DND-41 (cell line): ENCODE results near the gene PKHD1.
"Not testable (repeated sequence)": the region's sequence is repeated elsewhere in the genome, so short reads cannot be mapped to it uniquely, and the experiment has no call there.

Experiments used
- ATAC-seq: fragments of 200-7000 bp; cut with Tn5 transposase; 3 replicates; pipeline ENCODE4 v1.9.1; 2021; ENCODE audit warnings: low read depth; ENCODE audit not compliant: insufficient read depth
- DNase-seq: peaks from one replicate; pipeline ENCODE4 v3.0.0-alpha.2; 2020
- H2AFZ ChIP-seq: 2 replicates; pipeline ENCODE4 v1.6.0; 2012; ENCODE audit warnings: low read depth, low read length
- H3K27ac ChIP-seq: 2 replicates; pipeline ENCODE4 v1.5.1; 2012; ENCODE audit warnings: low read length, inconsistent platforms
- H3K27me3 ChIP-seq: fragments of 200-600 bp; sonication (generic); 2 replicates; pipeline ENCODE4 v1.6.0; 2012; ENCODE audit warnings: low read length, mild to moderate bottlenecking, inconsistent platforms; ENCODE audit not compliant: insufficient read depth, poor library complexity
- H3K36me3 ChIP-seq: 2 replicates; pipeline ENCODE4 v1.5.1; 2012; ENCODE audit warnings: low read length, inconsistent platforms; ENCODE audit not compliant: insufficient read depth
- H3K4me1 ChIP-seq: 2 replicates; pipeline ENCODE4 v1.5.1; 2012; ENCODE audit warnings: mild to moderate bottlenecking, low read length; ENCODE audit not compliant: insufficient read depth
- H3K4me2 ChIP-seq: 2 replicates; pipeline ENCODE4 v1.6.0; 2012; ENCODE audit warnings: mild to moderate bottlenecking, moderate library complexity, low read length, inconsistent platforms; ENCODE audit not compliant: insufficient read depth
- H3K4me3 ChIP-seq, 2 experiments: fragments of 200-600 bp in 1 of 2; shearing (Covaris generic) in 1 of 2; 2 replicates each; pipeline ENCODE4 v1.5.1; 2012 to 2016; ENCODE audit warnings: inconsistent platforms in 2 of 2, low read length in 2 of 2, mild to moderate bottlenecking in 2 of 2, low read depth in 1 of 2, moderate library complexity in 1 of 2
- H3K79me2 ChIP-seq: 2 replicates; pipeline ENCODE4 v1.6.0; 2012; ENCODE audit warnings: low read length, inconsistent platforms; ENCODE audit not compliant: insufficient read depth
- H3K9ac ChIP-seq: 2 replicates; pipeline ENCODE4 v1.6.0; 2012; ENCODE audit warnings: low read depth, mild to moderate bottlenecking, inconsistent platforms, low read length, moderate library complexity
- H3K9me3 ChIP-seq: 2 replicates; pipeline ENCODE4 v1.5.1; 2012; ENCODE audit warnings: low read length, moderate library complexity, mild to moderate bottlenecking, inconsistent platforms; ENCODE audit not compliant: insufficient read depth, severe bottlenecking
- H4K20me1 ChIP-seq: 2 replicates; pipeline ENCODE4 v1.6.0; 2012; ENCODE audit warnings: low read length; ENCODE audit not compliant: insufficient read depth
- CTCF ChIP-seq: IDR thresholded peaks from 2 replicates; pipeline ENCODE4 v1.5.1; 2012; ENCODE audit warnings: borderline replicate concordance, low read length, moderate library complexity, mild to moderate bottlenecking; ENCODE audit not compliant: poor library complexity, severe bottlenecking; ENCODE audit errors: extremely low read depth
- EZH2 ChIP-seq: IDR thresholded peaks from 3 replicates; pipeline ENCODE4 v1.6.1; 2012; ENCODE audit warnings: borderline replicate concordance, low read depth, mild to moderate bottlenecking, moderate library complexity, low read length, inconsistent platforms; ENCODE audit not compliant: severe bottlenecking

PKHD1 gene

GRCh38 chr6:51854876-51855275, 232.5 kb downstream of the PKHD1 start:
- Histone ChIP-seq H3K9ac (no peak overlapping the region), H2AFZ (0 out of 2 replicates have a peak overlapping the region, but pooled peaks have one; percentile 27), H3K4me3 (no peak overlapping the region), H3K9me3 (no peaks in the 10 kb centered on the region), H3K4me1 (no peaks in the 10 kb centered on the region), H4K20me1 (no peaks in the 10 kb centered on the region), H3K27me3 (no peaks in the 10 kb centered on the region), H3K4me2 (no peak overlapping the region), H3K36me3 (no peaks in the 10 kb centered on the region), H3K79me2 (no peaks in the 10 kb centered on the region), H3K27ac (no peak overlapping the region)
- 0 out of 3 replicates have a peak, but pooled peaks have one; percentile 19 for ATAC-seq
- DNase-seq: no peak
- TF ChIP-seq CTCF (no peak), EZH2 (no peak)

- Histone ChIP-seq H2AFZ (0 out of 2 replicates have a peak overlapping the region, but pooled peaks have one; percentile 27), H3K9ac (no peak overlapping the region), H3K36me3 (no peaks in the 10 kb centered on the region), H3K4me3 (no peak overlapping the region), H3K4me1 (no peaks in the 10 kb centered on the region), H3K27me3 (no peaks in the 10 kb centered on the region), H3K27ac (no peak overlapping the region), H4K20me1 (no peaks in the 10 kb centered on the region), H3K4me2 (no peak overlapping the region), H3K9me3 (no peaks in the 10 kb centered on the region), H3K79me2 (no peaks in the 10 kb centered on the region)
- ATAC-seq (no peak), DNase-seq (no peak)
- TF ChIP-seq EZH2 (no peak), CTCF (no peak)
Measured at GRCh38 chr6:51854347-51854746, 233.1 kb downstream of the PKHD1 start.

GRCh38 chr6:51853109-51853508, 234.3 kb downstream of the PKHD1 start:
- H3K79me2 ChIP-seq, H4K20me1 ChIP-seq, H3K27ac ChIP-seq, H3K4me3 ChIP-seq, H2AFZ ChIP-seq, DNase-seq, H3K9me3 ChIP-seq, H3K36me3 ChIP-seq, H3K4me2 ChIP-seq, H3K27me3 ChIP-seq, H3K9ac ChIP-seq, H3K4me1 ChIP-seq, ATAC-seq: not testable (repeated sequence)

- no peak overlapping the region for H2AFZ ChIP-seq
- TF ChIP-seq CTCF (no peak), EZH2 (no peak)
- H3K27me3 ChIP-seq: no peaks in the 10 kb centered on the region
- DNase-seq (no peak), ATAC-seq (no peak)
- no peak overlapping the region for H3K4me3 ChIP-seq
- no peaks in the 10 kb centered on the region for H3K4me1 ChIP-seq
- H3K9me3 ChIP-seq: no peaks in the 10 kb centered on the region
- no peaks in the 10 kb centered on the region for H3K79me2 ChIP-seq
- H3K9ac ChIP-seq: no peak overlapping the region
- no peak overlapping the region for H3K27ac ChIP-seq
- H3K4me2 ChIP-seq: no peak overlapping the region
- H3K36me3 ChIP-seq: no peaks in the 10 kb centered on the region
- no peaks in the 10 kb centered on the region for H4K20me1 ChIP-seq
Measured at GRCh38 chr6:51846531-51846930, 240.9 kb downstream of the PKHD1 start.
